Naive thymus-derived CD4-positive, alpha-beta T cell (primary cell): ENCODE measurements around the gene AADACL3. TPM values are rescaled to one million over a fixed set of nuclear protein-coding genes. Genes with fewer than 3 reads are reported as not detected.

Experiments
- ATAC-seq: fragments of 150-1000 bp; cut with Tn5 transposase; 2 replicates; pipeline ENCODE4 v1.10.0; 2021; ENCODE audit warnings: mild to moderate bottlenecking, moderate library complexity
- CTCF ChIA-PET: fragments of 350-600 bp; sonication (Branson Sonifier 250); formaldehyde crosslinking; loops from one replicate; lab custom pipeline; 2021; ENCODE audit warnings: antibody characterized with exemption; lab: Charles Lee
- POLR2A ChIA-PET: fragments of 350-600 bp; sonication (Branson Sonifier 250); formaldehyde crosslinking; loops from one replicate; lab custom pipeline; 2021; ENCODE audit warnings: antibody characterized with exemption, inconsistent platforms; lab: Charles Lee
- DNase-seq, 9 donors: peaks; one replicate each; pipeline versions ENCODE4 v3.0.0 to v3.0.0-alpha.2; 2020 to 2022; ENCODE audit warnings: mixed read lengths in 1 of 9
- H3K27ac ChIP-seq: one replicate; pipeline ENCODE4 v1.7.0; 2013; ENCODE audit warnings: mild to moderate bottlenecking, low read depth, low read length, moderate library complexity
- H3K27me3 ChIP-seq, 2 donors: one replicate each; pipeline ENCODE4 v1.7.0; 2013; ENCODE audit warnings: low read length in 2 of 2, mild to moderate bottlenecking in 2 of 2, moderate library complexity in 2 of 2; ENCODE audit not compliant: control insufficient read depth in 2 of 2, insufficient read depth in 2 of 2
- H3K36me3 ChIP-seq, 3 experiments: 1 replicate in 2 of 3; 2 replicates in 1 of 3; pipeline ENCODE4 v1.7.0; 2013; ENCODE audit warnings: low read length in 3 of 3, mild to moderate bottlenecking in 3 of 3, moderate library complexity in 1 of 3; ENCODE audit not compliant: insufficient read depth in 3 of 3, control insufficient read depth in 2 of 3
- H3K4me1 ChIP-seq, 2 donors: one replicate each; pipeline ENCODE4 v1.7.0; 2013; ENCODE audit warnings: low read length in 2 of 2, mild to moderate bottlenecking in 2 of 2, moderate library complexity in 1 of 2; ENCODE audit not compliant: control insufficient read depth in 2 of 2, insufficient read depth in 2 of 2
- H3K4me3 ChIP-seq: 2 replicates; pipeline ENCODE4 v1.7.0; 2013; ENCODE audit warnings: mild to moderate bottlenecking, low read length
- H3K9me3 ChIP-seq, 3 experiments: 1 replicate in 2 of 3; 2 replicates in 1 of 3; pipeline ENCODE4 v1.7.0; 2013; ENCODE audit warnings: low read length in 3 of 3; ENCODE audit not compliant: control insufficient read depth in 2 of 3
- H3K27ac Mint-ChIP-seq, 9 donors: one replicate each; pipeline ENCODE4 v1.8.0; 2020 to 2022; ENCODE audit warnings: mixed read lengths in 9 of 9, mild to moderate bottlenecking in 8 of 9, moderate library complexity in 5 of 9, inconsistent platforms in 2 of 9
- H3K27me3 Mint-ChIP-seq, 5 donors: one replicate each; pipeline ENCODE4 v1.8.0; 2021 to 2022; ENCODE audit warnings: mixed read lengths in 5 of 5, mild to moderate bottlenecking in 1 of 5
- H3K36me3 Mint-ChIP-seq, 5 donors: one replicate each; pipeline ENCODE4 v1.8.0; 2020 to 2022; ENCODE audit warnings: mixed read lengths in 5 of 5, mild to moderate bottlenecking in 3 of 5, inconsistent platforms in 1 of 5
- H3K4me1 Mint-ChIP-seq, 7 donors: one replicate each; pipeline ENCODE4 v1.8.0; 2020 to 2022; ENCODE audit warnings: mixed read lengths in 7 of 7, mild to moderate bottlenecking in 3 of 7, inconsistent platforms in 1 of 7
- H3K4me3 Mint-ChIP-seq, 10 donors: one replicate each; pipeline ENCODE4 v1.8.0; 2020 to 2022; ENCODE audit warnings: mild to moderate bottlenecking in 10 of 10, mixed read lengths in 10 of 10, moderate library complexity in 6 of 10, inconsistent platforms in 2 of 10
- H3K9me3 Mint-ChIP-seq, 11 donors: one replicate each; pipeline ENCODE4 v1.8.0; 2020 to 2022; ENCODE audit warnings: mixed read lengths in 11 of 11, mild to moderate bottlenecking in 4 of 11, inconsistent platforms in 1 of 11, moderate library complexity in 1 of 11
- intact Hi-C, 2 donors: fragments of 100-400 bp; cut with micrococcal nuclease; formaldehyde crosslinking; loops; one replicate each; pipeline ENCODE4 v1.15.1; 2023
- polyA plus RNA-seq, 2 donors: library from polyadenylated mRNA; unstranded; fragments of 300-500 nt; fragmentation: Illumina TruSeq; gene quantifications; one replicate each; pipeline ENCODE4 v1.2.3, GENCODE V29; 2021
- total RNA-seq, 6 experiments: library from RNA in 5 of 6; stranded (reverse) in 5 of 6; gene quantifications; 1 replicate in 5 of 6; 2 replicates in 1 of 6; pipeline ENCODE4 v1.2.3 and lab custom pipeline; 2021 to 2026

The AADACL3 gene
- total and polyA plus RNA-seq, 7 experiments from 2014 or later: not detected

- Mint-ChIP-seq H3K9me3 (peaks cover 0 to 4% (median 0%) of the 10 kb centered on the region in 11 donors), H3K36me3 (no peaks in the 10 kb centered on the region)
- CTCF ChIA-PET: no interaction called here
These were observed 61.1 kb downstream of the AADACL3 start for GRCh38 chr1:12776801-12777557.

More at GRCh38 chr1:12776801-12777557, 61.1 kb downstream of the AADACL3 start:
- H3K27ac Mint-ChIP-seq: no peak overlapping the region
- Histone ChIP-seq H3K27me3 (no peaks in the 10 kb centered on the region), H3K4me1 (no peaks in the 10 kb centered on the region), H3K36me3 (no peaks in the 10 kb centered on the region), H3K4me3 (no peak overlapping the region), H3K9me3 (no peaks in the 10 kb centered on the region), H3K27ac (no peak overlapping the region)
- DNase-seq: no peak
- no peak for ATAC-seq
- peaks cover 2 to 29% (median 25%) of the 10 kb centered on the region in 5 donors for H3K27me3 Mint-ChIP-seq
- intact Hi-C loops: no loop called here
- POLR2A ChIA-PET: no interaction called here
- H3K4me3 Mint-ChIP-seq: no peak overlapping the region
- H3K4me1 Mint-ChIP-seq: no peaks in the 10 kb centered on the region

Other genes with a start within 250 kb of the AADACL3 start
- gene DHRS3, start 97.9 kb upstream of the AADACL3 start, total RNA-seq: 100 to 1,000 TPM in 2 of 5 experiments, 10 to 100 TPM in 3; 60.2 to 115 (median 74.7) TPM
- gene DHRS3, start 97.9 kb upstream of the AADACL3 start, polyA plus RNA-seq: 10 to 100 TPM; 39.9 to 44.9 TPM
- gene AADACL4, start 72.0 kb upstream of the AADACL3 start, total RNA-seq: not detected
- not detected for gene AADACL4, start 72.0 kb upstream of the AADACL3 start, polyA plus RNA-seq
- gene CFAP107, start 30.1 kb downstream of the AADACL3 start, total RNA-seq: not detected
- not detected for gene CFAP107, start 30.1 kb downstream of the AADACL3 start, polyA plus RNA-seq
- not detected for gene PRAMEF12, start 57.6 kb downstream of the AADACL3 start, total RNA-seq
- gene PRAMEF12, start 57.6 kb downstream of the AADACL3 start, polyA plus RNA-seq: not detected
- gene PRAMEF1, start 75.3 kb downstream of the AADACL3 start, total RNA-seq: not detected
- gene PRAMEF1, start 75.3 kb downstream of the AADACL3 start, polyA plus RNA-seq: not detected
- not detected for gene PRAMEF11, start 115.3 kb downstream of the AADACL3 start, total RNA-seq
- gene PRAMEF11, start 115.3 kb downstream of the AADACL3 start, polyA plus RNA-seq: not detected
- not detected for gene HNRNPCL1, start 132.6 kb downstream of the AADACL3 start, total RNA-seq
- gene HNRNPCL1, start 132.6 kb downstream of the AADACL3 start, polyA plus RNA-seq: not detected
- gene PRAMEF2, start 141.0 kb downstream of the AADACL3 start, total RNA-seq: not detected
- not detected for gene PRAMEF2, start 141.0 kb downstream of the AADACL3 start, polyA plus RNA-seq
- not detected for gene PRAMEF4, start 170.1 kb downstream of the AADACL3 start, total RNA-seq
- not detected for gene PRAMEF4, start 170.1 kb downstream of the AADACL3 start, polyA plus RNA-seq
- not detected for gene PRAMEF10, start 182.2 kb downstream of the AADACL3 start, total RNA-seq
- not detected for gene PRAMEF10, start 182.2 kb downstream of the AADACL3 start, polyA plus RNA-seq
- not detected for gene PRAMEF7, start 200.5 kb downstream of the AADACL3 start, total RNA-seq
- gene PRAMEF7, start 200.5 kb downstream of the AADACL3 start, polyA plus RNA-seq: not detected
- not detected for gene PRAMEF6, start 231.5 kb downstream of the AADACL3 start, total RNA-seq
- gene PRAMEF6, start 231.5 kb downstream of the AADACL3 start, polyA plus RNA-seq: not detected